Measurements from ENCODE around the gene TBC1D10A. TPM values are rescaled to one million over a fixed set of nuclear protein-coding genes. Genes with fewer than 3 reads are reported as not detected.

Gene TBC1D10A
- total RNA-seq, 1 donor from 2014 or later: 7.9 TPM

DNA sequence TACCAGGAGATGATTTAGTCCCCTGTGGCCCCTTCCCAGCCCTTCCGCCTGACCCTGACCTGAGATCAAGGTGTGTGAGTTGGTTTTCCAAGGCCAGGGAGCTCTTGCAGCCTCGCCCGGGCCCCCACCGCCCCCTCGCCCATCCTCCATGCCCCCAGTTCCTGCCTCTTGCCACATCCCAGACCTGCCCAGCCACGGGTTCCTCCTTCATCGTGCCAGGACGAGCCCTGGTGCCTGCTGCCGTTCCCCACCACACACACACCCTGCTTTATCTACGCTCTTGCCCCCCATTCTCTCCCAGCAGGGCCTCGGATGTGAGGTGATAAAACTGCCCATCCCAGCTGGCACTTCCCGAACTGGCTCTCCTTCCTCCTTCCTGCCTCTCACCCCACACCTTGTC is 78.8 kb downstream of the TBC1D10A start:
- no peak for DNase-seq (ENCODE audit: low spot score)
- Mint-ChIP-seq H3K9me3 (ENCODE audit: unreplicated experiment) (no peaks in the 10 kb centered on the region), H3K36me3 (ENCODE audit: low read depth, unreplicated experiment) (no peaks in the 10 kb centered on the region), H3K27me3 (ENCODE audit: unreplicated experiment) (peaks cover 20% of the 10 kb centered on the region), H3K4me1 (ENCODE audit: unreplicated experiment) (peaks cover 4% of the 10 kb centered on the region), H3K27ac (ENCODE audit: unreplicated experiment) (no peak overlapping the region), H3K4me3 (ENCODE audit: unreplicated experiment) (no peak overlapping the region)
- TF ChIP-seq, protein P1, sequence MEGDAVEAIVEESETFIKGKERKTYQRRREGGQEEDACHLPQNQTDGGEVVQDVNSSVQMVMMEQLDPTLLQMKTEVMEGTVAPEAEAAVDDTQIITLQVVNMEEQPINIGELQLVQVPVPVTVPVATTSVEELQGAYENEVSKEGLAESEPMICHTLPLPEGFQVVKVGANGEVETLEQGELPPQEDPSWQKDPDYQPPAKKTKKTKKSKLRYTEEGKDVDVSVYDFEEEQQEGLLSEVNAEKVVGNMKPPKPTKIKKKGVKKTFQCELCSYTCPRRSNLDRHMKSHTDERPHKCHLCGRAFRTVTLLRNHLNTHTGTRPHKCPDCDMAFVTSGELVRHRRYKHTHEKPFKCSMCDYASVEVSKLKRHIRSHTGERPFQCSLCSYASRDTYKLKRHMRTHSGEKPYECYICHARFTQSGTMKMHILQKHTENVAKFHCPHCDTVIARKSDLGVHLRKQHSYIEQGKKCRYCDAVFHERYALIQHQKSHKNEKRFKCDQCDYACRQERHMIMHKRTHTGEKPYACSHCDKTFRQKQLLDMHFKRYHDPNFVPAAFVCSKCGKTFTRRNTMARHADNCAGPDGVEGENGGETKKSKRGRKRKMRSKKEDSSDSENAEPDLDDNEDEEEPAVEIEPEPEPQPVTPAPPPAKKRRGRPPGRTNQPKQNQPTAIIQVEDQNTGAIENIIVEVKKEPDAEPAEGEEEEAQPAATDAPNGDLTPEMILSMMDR (IDR thresholded peaks at IDR 0.05; ENCODE audit: unreplicated experiment): no peak

DNA sequence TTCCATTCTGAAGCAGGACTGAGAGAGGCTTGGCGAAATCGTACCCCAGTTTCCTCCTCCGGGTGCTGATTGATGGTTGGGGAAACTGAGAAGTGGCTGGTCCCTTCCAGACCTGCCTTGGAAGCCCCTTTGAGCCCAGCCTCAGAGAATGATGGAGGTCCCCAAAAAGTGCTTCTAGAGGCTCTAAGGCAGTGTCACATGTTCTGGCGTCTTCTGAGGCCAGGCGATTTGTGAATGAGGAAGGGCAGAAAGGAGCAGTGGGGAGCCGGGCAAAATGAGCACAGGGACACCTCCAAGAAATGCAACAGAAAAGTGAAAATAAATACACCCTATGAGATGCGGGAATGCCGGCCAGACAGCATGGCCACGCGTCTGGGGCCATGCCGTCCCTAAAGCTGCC is 79.2 kb downstream of the TBC1D10A start:
- no peaks in the 10 kb centered on the region for H3K36me3 Mint-ChIP-seq (ENCODE audit: low read depth, unreplicated experiment)
- H3K27me3 Mint-ChIP-seq (ENCODE audit: unreplicated experiment): peaks cover 21% of the 10 kb centered on the region
- peaks cover under 1% of the 10 kb centered on the region for H3K4me1 Mint-ChIP-seq (ENCODE audit: unreplicated experiment)
- H3K9me3 Mint-ChIP-seq (ENCODE audit: unreplicated experiment): no peaks in the 10 kb centered on the region
- no peak overlapping the region for H3K4me3 Mint-ChIP-seq (ENCODE audit: unreplicated experiment)
- H3K27ac Mint-ChIP-seq (ENCODE audit: unreplicated experiment): no peak overlapping the region
- no peak for DNase-seq (ENCODE audit: low spot score)
- TF ChIP-seq, protein P1 (IDR thresholded peaks at IDR 0.05; ENCODE audit: unreplicated experiment): no peak

DNA sequence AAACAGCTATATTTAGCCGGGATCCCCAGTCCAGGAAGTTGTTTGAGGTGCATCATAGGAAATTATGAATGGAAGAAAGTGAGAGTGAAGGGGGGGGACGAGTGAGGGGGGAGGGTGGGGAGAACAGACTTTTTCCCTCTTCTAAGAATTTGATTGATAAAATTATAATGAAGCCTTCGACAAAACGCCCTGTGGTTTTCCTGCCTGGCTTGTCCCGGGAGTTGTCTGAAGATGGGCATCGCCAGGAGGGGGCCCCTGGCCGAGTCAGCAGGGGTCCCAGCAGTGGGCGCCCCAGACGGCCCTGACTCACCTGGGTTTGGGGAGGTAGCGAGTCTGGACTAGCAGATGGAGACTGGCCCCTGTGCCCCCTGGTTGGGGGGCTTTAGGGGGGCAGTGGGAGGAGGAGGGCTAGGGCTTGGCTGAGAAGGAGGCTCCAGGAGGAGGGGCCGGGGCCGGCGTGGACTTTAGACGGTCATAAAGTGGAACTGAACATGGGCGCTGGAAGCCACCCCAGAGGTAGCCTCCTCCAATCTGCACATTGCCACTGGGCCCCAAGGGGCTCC is 79.8 kb downstream of the TBC1D10A start:
- H3K9me3 Mint-ChIP-seq (ENCODE audit: unreplicated experiment): no peaks in the 10 kb centered on the region
- no peak overlapping the region for H3K4me3 Mint-ChIP-seq (ENCODE audit: unreplicated experiment)
- no peak overlapping the region for H3K27ac Mint-ChIP-seq (ENCODE audit: unreplicated experiment)
- DNase-seq (ENCODE audit: low spot score): no peak
- no peaks in the 10 kb centered on the region for H3K4me1 Mint-ChIP-seq (ENCODE audit: unreplicated experiment)
- TF ChIP-seq, protein P1 (IDR thresholded peaks at IDR 0.05; ENCODE audit: unreplicated experiment): no peak
- H3K36me3 Mint-ChIP-seq (ENCODE audit: low read depth, unreplicated experiment): no peaks in the 10 kb centered on the region
- peaks cover 19% of the 10 kb centered on the region for H3K27me3 Mint-ChIP-seq (ENCODE audit: unreplicated experiment)

DNA sequence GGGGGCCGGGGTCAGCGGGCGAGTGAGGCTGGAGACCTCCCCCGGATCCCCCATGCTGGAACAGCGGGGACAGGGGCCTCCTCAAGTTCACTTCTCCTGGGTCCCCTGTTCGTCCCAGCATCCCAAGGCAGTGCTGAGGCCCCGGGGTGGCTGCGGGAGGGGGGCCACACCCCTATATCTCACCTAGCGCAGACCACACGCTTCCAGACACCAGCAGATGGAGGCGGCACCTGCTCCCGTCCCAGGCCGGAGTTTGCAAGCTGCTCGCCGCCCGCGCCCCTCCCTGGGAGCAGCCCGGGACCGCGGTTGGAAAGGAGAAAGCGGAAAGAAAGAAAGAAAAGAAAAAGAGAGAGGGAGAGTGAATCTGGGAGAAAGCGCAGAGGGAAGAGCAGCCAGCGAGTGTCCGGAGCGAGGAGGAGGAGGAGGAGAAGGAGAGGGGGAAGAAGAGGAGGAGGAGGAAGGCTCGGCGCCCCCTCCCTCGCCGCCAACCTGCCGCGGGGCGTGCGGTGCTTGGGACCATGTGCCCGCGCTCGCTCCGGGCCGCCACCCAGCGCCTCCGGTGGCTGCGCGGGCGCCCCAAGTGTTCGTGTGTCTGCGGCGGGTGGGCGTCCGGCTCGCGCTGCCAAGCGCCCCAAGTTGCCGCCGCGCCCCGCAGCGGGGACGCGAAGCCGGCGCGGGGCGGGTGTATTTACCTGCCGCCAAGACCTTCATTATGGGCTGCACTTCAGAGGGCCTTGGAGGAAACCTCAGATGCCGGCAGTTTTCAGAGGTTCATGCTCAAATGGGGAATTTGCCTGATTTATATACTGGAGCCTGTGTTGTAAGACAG is 80.5 kb downstream of the TBC1D10A start, which contains the start of gene LIF:
TSS of gene LIF (minus strand) at position 775 of the 829 bp plus-strand sequence. CDS start at position 711, 64 bp downstream.
- Mint-ChIP-seq H3K27ac (ENCODE audit: unreplicated experiment) (no peak within 1 kb of the TSS), H3K27me3 (ENCODE audit: unreplicated experiment) (peaks cover 19% of the 10 kb centered on the region), H3K4me1 (ENCODE audit: unreplicated experiment) (no peaks in the 10 kb centered on the region), H3K4me3 (ENCODE audit: unreplicated experiment) (peak within 1 kb of the TSS; percentile 85), H3K9me3 (ENCODE audit: unreplicated experiment) (no peaks in the 10 kb centered on the region), H3K36me3 (ENCODE audit: low read depth, unreplicated experiment) (no peaks in the 10 kb centered on the region)
- DNase-seq (ENCODE audit: low spot score): no peak
- TF ChIP-seq, protein P1 (IDR thresholded peaks at IDR 0.05; ENCODE audit: unreplicated experiment): no peak

All from endothelial cell (in vitro differentiated cells).